Stimulated activated CD8-positive, alpha-beta memory T cell treated with anti-CD3 and anti-CD28 coated beads, Interleukin-2, amount 100 ng/mL, for 48 hours (primary cell): Measurements from ENCODE around the gene TEAD1.

Experiments
- DNase-seq, 2 donors: peaks; one replicate each; pipeline ENCODE4 v3.0.0-alpha.2; 2020; ENCODE audit warnings: low read depth in 2 of 2

TEAD1 gene

DNA sequence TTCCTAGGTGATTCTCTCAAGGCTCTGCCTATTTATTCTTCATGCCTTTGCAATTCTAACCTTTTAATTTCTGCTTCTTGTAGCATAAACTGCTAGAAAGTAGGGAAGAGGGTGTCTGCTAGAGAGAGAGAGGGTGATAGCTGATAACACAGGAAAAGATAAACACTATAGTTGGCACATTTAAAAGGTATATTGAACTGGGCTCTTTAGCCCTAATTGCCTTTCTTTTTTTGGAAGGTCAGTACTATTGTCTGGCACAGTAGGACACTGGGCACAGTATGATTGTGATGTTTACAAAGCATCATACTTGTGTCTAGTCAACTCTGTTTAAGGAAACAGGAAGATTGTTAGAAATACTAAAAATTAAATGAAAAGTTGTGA lies 33.3 kb downstream of the TEAD1 start:
- no peak for DNase-seq

DNA sequence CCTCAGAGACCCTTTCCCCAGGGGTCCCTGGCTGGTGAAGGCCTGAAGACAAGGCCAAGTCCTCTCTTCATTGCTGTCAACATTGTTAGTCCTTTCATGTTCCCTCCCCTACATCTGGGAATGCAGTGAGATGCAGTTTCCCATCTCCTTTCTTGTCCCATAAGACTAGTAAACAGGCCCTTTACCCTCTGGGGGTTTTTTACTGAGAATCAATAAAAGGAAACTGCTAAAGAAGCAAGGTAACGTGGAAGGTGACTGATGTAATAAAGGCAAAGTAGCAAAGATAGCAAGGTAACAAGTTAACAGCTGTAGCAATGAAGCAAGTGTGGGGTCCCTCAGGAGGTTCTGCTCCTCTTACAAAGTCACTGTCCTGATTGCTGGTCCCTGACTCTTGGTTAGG lies 37.3 kb downstream of the TEAD1 start:
- DNase-seq, result no peak

DNA sequence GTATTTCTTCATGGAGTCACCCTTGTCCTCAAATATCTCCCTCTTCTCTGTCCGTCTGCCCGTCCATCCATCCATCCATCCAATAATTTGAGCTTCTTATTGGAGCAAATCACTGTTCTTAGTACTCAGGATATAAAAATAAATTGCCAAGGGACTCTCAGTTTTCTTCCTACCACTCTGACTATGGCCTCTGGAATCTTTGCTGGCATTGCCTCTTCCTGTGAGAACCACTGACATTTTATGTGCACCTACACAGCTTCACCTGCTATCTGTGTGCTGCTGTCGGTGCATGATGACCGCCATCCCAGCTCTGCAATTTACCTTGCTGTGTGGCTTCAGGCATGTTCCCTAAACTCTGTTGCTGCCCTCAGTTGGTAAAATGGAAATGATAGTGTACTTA lies 37.9 kb downstream of the TEAD1 start:
- DNase-seq, result no peak

DNA sequence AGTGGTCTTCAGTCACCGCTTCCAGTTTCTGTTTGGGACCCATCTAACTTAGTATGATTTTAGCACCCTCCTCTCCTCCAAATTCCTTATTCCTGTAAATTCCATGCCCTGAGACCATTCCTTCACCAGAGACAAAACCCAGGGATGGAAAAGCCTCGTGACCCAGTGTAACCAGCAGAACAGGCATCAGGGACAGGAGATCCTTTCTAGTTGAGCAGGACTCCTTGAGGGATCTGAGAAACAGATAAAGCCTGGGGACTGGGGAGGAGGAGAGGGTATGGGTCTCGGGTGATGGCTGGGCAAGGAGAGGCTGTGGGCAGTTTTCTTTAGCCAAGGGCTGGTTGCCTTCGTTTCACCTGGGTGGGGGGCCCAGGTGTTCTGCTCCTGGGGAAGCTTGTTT lies 40.9 kb downstream of the TEAD1 start:
- DNase-seq, result no peak

DNA sequence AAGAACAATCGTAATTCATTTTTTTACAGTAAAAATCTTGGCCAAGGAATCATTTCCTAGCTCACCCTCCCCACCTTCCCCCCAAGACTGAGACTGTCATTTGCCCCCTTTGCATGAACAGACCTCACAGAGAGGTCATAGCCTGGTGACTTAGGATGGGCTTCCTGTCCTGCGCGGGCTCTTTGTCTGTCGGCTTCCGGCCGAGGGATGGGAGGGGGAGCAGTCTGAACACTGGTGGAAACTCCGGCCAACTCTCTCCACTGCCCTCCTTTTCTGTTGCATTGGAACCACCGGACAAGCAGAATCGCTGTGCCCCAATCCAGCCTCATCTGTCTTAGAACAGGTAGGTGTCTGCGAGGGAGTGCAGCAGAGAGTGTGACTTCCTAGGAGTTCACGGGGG lies 41.7 kb downstream of the TEAD1 start:
- DNase-seq, result no peak

DNA sequence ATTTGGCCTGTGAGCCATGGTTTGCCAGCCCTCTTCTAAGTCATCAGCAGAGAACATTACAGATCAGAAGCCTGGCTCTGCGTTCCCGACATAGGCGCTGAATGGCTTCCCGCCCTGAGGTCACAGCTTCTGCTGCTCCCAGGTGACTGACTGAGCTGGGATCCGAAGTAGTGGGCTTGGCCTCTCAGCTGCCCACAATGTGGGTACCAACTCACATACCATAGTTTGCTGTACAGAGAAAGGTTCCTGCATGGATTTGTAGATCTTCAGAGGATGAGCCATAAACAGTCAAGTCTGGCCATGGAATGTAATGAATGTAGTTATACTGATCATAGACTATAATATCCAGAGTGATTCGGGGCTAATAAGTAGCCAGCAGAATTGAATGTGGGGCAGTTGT lies 42.6 kb downstream of the TEAD1 start:
- no peak for DNase-seq

DNA sequence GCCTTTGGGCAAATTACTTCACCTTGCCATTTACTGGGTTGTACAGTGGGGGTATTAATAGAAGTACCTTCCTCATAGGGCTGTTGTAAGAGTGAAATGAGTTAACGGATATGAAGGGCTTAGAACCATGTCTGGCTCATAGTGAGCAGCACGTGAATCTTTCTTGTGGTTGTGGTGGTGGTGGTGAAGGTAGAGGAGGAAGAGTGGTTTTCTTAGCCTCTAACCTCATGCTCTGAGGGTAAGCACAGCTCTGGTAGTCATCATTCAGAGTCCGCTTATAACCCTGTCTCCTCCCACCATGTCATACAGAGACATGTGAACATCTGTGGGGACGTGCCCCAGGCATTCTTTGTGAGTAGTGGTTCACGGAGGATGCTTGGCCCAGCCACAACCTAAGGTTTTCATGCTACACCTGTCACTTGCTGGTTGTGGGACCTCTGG lies 43.6 kb downstream of the TEAD1 start:
- peak in 1 of 2 donors; percentile 28 for DNase-seq

DNA sequence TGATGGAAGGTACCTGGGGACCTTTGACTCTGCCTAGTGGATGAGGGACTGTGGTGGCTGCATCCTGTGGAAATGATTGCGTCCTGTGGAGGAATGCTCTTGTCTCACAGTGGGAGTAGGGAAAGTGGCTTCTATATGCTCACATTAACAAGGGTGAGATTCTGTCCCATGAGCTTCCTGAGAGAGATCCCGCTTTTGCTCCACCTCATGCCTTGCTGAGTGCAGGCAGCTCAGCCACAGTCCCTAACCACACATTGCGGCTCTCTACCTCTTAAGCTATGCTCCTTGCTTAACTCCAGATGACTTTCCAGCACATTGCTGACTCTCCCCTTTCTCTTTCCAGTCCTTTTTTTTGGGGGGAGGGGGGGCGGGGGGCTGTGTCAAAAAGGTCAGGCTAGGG lies 45.0 kb downstream of the TEAD1 start:
- DNase-seq, result no peak

DNA sequence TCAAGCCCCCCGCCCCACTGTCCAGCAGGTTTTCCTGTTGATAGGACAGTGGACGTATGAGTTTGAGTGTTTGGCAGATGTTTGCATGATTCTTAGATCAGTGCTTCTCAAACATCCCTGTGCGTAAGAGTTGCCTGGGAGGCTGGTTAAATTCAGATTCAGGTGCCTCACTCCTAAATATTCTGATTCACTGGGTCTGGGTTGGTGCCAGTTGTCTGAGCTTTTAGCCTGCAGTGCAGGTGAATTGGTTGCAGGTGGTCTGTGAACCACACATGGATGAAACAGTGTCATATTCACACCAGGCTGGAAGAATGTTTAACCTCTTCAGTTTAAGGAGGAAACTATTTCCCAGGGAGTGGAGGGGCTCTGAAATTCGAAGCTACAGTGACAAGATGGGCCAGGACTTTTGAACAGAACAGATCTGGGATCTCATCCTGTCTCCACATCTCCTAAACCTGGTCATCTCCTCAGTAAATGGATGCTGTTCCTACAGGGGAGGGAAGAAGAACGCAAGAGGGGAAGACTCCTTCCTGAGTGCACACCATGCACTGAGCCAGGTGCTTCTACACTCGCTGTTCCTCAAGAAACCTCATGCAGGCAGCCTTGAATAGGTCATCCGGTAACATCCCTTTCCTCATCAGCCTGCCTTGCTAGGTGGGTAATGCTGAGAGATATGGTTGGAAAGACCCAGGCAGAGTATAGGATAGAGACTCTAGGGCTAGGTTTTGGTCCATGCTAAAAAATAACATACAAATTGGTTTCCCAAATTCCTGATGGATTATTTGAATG lies 47.8 kb downstream of the TEAD1 start:
- no peak for DNase-seq

DNA sequence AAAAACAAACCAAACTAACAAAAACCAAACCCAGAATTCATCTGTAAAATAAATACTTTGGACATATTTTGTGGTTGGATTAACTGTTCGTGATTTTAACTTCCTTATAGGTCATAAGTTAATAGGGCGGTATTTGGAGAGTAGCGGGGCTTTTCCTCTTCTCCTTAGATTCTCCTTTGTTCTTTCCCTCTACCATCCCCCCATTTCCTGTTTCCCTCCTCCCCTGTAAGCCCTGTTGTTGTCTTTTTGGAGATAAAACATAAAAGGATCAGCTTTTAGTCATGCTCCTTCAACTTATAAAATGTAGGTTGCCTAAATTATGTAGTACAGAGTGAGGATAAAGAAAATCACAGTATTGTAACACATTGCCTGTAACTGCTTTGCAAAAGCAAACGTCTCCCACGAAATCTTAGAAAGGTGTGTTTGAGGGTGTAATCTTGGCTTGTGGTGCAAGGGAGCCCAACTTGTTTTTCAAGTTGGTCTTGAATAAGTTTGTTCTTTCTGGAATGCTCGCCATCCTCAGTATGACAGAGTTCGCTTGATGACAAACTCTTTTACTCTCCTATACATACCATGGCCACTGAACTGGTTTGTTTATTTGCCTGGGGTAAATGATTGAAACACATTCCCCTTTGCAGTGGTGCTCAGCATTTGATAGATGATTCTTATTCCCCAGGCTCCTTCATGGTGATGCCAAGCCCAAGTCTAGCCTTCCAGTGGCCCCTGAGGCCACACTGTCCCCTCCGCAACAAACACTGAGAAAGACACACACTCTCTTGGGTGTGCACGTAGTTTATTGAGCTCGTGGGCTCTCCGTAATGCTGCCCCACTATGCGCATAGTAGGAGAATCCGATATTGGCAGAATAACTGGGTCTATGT lies 49.4 kb downstream of the TEAD1 start:
- no peak for DNase-seq

DNA sequence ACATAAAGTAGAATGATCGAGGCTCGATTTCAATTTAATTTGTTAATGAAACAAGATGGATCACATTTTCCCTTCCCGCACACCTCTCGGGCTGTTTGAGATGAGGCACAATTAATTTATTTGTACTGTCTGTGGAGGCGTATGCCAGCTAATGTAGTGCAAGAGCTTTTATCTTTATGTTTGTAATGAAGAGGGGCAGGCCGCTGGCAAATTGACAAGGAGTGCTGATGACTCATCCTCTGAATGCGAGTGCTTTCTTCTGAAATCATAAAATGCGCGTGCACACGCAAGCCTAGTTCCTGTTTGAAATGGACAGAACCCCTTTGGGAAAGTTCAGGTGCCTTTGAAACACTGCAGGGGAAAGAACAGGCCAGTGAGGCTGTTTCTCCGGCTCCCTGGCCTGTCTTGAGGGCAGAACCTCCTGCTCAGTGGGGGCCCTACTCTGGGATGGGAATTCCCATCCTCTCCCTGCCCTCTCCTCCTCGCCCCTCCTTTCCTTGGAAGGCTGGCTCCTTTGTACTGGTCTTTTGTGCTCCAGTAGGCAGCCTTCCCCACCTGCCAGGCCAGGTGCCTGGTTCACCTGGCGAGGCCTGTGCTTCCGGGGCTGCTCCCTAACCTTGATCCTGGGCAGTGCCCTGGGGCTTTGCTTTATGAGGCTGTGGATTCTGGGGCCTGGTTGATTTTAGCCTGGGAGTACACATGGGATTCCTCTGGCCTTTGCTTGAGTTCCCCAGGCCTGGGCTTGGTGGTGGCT lies 50.3 kb downstream of the TEAD1 start:
- no peak for DNase-seq

DNA sequence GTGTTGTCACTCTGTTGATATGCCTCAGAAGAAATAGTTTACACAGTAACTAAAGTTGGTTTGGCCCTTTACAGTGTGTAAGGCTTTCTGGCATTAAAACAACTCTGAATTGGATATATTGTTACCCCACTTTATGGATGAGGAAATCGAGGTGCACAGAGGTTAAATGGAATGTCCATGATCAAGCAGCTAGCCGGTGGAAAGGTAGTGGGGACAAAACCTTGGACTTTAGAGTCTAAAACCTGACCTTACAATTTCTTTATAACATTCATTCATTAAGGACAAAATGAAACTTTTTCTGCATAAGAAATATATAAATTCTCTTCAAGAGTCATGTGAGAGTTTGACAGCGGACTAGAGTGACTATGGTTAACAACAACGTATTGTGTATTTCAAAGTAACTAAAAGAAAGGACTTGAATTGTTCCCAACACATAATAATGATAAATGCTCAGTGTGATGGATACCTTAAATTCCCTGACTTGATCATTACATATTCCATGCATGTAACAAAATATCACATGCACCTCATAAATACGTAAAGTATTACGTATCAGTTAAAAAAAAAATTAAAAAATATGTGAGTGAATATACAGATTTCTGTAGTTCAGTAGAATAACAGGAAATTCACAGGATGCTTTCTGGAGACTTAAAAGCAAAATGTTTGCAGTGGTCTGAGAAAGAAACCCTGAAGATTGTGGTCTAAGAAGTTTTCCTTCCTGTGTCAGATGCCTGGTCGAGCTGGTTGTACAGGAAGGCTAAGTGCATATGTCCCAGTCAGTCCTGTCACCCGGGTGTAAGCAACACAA lies 51.0 kb downstream of the TEAD1 start:
- no peak for DNase-seq

DNA sequence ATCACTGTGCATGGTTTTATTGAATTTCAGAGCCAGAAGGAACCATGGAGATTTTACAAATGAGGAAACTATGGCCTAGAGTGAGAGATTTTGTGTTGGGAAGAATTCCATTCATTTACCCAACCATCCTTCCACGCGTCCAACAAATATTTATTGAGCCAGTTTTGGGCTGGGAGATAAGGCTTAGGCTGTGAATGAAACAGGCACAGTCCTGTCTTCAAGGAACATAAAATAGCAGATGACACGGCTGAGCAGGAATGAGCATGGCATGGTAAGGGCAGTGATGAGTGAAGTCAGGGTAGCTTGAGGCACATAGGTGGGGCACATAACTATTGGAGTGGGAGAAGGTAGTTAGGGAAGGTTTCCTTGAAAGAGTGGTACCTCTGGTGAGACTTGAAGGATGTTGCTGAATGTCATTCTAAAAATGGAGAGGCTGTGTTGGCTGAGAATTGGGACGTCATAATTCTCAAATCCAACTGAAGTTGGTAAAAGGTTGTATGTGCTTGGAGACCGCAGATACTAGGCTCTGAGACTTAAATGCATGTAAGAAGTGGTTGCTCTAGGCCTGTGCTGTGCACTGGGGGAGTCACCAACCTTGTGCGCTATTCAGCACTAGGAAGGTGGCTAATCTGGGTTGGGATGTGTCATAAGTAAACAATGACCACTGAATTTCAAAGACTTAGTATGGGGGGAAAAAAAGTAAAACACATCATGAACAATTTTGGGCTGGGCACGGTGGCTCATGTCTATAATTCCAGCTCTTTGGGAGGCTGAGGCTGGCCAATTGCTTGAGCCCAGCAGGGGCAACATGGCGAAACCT lies 51.9 kb downstream of the TEAD1 start:
- no peak for DNase-seq

DNA sequence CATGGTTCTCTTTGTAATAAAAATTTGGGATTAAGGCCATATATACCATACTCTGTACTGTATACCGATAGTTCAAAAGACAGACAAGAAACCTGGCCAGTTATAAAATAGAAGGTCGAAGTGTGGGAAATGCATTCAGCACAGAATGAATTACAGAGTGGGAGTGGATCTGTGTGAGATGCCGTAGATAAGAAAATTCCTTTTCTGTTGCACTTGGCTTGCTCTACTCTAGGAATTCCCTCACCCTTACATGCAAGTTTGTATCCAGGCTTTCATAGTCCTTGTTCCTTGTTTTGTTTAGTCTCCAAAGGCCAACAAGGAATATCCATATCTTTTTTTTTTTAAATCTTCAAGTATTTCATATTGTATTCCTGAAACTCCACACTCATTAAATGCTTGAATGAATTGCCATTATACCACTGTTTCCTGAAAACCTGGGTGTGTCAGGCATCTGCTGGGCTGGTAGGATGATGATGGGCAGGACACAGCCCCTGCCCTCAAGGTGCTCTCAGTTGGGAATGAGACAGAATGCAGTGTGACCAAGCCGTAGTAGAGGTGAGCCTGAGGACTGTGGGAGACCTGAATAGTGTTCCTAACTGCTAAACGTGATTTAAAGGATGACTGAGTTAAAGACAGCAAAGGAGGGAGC lies 53.5 kb downstream of the TEAD1 start:
- no peak for DNase-seq

DNA sequence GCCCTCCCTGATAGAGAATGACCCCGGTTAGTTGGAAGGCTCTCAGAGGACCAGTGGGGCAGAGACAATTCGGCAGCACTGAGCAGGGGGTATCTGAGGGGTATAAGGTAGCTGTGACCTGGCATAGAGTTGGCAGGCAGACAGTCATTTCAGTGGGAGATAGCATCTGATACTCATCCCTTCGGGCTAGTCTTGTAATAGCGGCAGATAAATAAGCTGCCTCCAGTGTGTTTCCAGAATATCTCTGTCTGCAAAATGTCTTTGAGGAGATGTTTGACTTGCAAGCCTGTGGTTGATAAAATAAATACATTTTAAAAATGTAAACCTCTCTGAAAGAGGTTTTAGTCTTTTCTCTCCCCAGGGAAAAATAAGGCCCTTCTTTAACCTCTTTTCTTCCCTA lies 54.2 kb downstream of the TEAD1 start:
- no peak for DNase-seq

DNA sequence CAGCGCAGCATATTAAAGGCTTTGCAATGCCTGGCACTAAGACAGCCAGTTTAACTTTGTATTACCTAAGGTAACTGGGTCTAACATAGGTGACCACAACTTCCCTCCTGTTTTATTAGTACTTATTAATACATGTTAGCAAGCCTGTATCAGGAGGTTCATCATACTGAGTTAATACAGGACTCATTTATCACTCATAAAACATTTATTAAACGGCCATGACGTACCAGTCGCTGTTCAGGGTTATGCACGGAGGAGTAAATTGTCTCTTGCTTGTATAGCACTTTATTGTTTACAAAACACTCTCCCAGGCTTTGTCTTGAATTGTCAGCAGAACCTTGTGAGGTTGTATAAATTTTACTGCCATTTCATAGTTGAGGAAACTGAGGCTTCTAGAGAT lies 55.7 kb downstream of the TEAD1 start:
- no peak for DNase-seq

DNA sequence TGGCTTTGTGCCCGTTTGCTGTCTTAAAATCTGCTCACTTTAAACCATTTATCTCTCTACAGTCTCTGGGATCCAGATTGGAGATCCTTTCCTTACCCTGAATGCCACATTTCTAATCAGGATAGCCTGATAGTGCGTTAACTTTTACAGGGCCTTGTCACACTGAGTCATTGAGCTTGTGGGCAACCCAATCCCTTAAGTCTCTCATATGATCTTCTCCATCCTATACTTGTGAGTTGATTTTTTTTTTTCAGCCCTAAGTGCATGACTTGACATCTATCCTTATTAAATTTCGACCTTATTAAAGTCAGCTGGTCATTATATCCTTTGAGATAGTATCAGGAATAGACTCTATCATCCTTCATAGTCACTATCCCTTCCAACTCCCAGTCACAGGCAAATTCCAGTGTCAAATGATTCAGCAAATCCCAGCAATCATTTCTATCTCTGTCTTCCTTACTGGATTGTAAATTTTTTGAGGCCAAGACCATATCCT lies 57.7 kb downstream of the TEAD1 start:
- no peak for DNase-seq

DNA sequence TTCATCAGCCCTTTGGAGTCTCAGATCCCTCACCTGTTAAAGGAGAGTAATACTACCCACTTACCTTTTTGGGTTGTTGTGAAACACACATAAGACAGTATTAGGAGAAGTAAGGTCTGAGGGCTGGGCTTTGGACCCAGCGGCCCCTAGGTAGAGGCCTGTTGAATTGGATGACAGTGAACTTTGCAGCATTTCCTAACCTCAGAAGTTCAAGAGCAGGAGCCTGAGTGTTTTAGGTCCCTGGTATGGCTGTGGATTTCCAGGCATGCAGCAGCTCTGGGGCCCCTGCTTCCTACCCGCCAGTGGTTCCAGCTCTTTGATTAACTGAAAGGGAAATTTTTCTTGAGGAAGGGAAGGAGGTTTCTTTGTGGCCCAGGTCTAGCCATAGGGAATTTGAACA lies 58.9 kb downstream of the TEAD1 start:
- no peak for DNase-seq

DNA sequence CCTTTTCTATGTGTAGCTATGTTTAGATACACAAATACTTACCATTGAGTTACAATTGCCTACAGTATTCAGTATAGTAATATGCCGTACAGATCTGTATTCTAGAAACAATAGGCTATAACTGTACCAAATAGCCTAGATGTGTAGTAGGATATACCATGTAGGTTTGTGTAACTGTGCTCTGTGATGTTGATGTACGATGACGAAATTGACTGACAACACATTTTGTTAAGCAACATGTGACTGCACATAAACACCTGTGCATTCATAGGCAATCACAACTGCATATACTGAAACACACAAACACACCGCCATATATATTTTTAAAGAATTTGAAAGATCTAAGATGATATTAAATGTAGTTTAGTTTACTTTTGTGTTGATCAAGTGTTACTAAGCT lies 60.4 kb downstream of the TEAD1 start:
- no peak for DNase-seq

DNA sequence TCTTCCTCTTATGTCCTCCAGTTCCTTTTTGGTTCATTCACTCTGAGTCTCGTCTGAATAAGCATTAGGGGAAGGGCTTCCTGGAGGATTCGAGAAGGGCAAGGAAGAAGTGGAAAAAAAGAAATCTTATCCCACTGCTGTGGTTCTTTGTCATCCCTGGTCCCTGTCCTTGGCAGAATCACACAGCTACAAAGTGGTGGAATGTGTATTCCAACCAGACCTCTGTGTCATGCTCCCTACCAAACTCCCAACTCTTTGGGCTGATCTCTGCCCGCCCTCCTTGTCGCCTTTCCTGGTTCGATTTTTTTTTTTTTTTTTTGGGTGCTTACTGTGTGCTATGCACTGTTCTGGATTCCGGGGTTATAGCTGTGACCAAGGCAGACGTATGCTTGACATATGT lies 61.0 kb downstream of the TEAD1 start:
- DNase-seq, result no peak
